Activated CD4-positive, CD25-positive, alpha-beta regulatory T cell (primary cell): ENCODE measurements around the gene MTARC1.

Experiments
- DNase-seq, 4 experiments: peaks; one replicate each; lab custom pipeline; 2025; lab: John Stamatoyannopoulos, UW

Gene MTARC1

GRCh38 chr1:220833436-220833835, 46.7 kb downstream of the MTARC1 start:
- no peak for DNase-seq

DNA sequence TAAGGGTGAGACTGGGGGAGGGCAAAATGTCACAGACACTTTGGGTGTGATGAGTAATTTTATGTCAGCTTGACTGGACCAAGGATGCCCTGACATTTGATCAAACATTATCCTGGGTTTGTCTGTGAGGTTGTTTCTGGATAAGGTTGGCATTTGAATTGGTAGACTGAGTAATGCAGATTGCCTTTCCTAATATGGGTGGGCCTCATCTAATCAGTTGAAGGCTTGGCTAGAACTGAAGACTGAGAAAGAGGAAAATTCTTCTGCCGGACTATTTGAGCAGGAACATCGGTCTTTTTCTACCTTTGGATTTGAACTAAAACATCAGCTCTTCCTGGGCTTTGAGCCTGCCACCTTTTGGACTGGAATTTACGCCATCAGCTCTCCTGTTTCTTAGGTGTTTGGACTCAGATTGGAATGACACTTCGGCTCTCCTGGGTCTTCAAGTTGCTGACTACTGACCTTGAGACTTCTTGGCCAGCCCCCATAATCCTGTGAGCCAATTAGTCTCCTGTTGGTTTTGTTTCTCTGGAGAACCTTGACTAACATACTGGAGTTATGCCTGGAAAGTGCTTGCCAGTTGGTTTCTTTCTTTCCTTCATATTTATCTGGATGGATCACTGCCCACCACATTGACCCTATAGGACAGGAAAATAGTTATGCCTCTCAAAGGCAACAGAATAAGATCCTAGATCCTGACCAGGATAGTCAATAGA, 47.6 kb downstream of the MTARC1 start:
- DNase-seq, result no peak
